Tibial nerve (tissue), 4 donors: ENCODE data around the gene KIF6. TPM values are rescaled to one million over a fixed set of nuclear protein-coding genes. Genes with fewer than 3 reads are reported as not detected.
"Not testable (repeated sequence)": the region's sequence is repeated elsewhere in the genome, so short reads cannot be mapped to it uniquely, and the experiment has no call there.

Source experiments
- DNase-seq, 2 donors: peaks; one replicate each; pipeline ENCODE4 v3.0.0-alpha.2; 2019; ENCODE audit warnings: low spot score in 2 of 2
- H3K27ac ChIP-seq, 4 donors: fragments of 200-600 bp; sonication (generic) in 3 of 4; one replicate each; pipeline ENCODE4 v1.5.1; 2017 to 2019; ENCODE audit warnings: mild to moderate bottlenecking in 1 of 4
- H3K27me3 ChIP-seq, 2 donors: fragments of 200-600 bp; sonication (generic) in 1 of 2; one replicate each; pipeline versions ENCODE4 v1.5.1 to v1.6.0; 2017 to 2019
- H3K36me3 ChIP-seq, 3 donors: fragments of 200-600 bp; sonication (generic); one replicate each; pipeline ENCODE4 v1.5.1; 2018 to 2019
- H3K4me1 ChIP-seq, 4 donors: fragments of 200-600 bp; sonication (generic) in 3 of 4; one replicate each; pipeline ENCODE4 v1.5.1; 2017 to 2019
- H3K4me3 ChIP-seq, 4 donors: fragments of 200-600 bp; sonication (generic) in 3 of 4; one replicate each; pipeline ENCODE4 v1.5.1; 2017 to 2019; ENCODE audit warnings: mild to moderate bottlenecking in 1 of 4, moderate library complexity in 1 of 4
- H3K9me3 ChIP-seq, 4 donors: fragments of 200-600 bp; sonication (generic) in 3 of 4; one replicate each; pipeline ENCODE4 v1.5.1; 2017 to 2019
- CTCF ChIP-seq, 5 experiments: fragments of 200-600 bp in 3 of 5; fragments of 450-650 bp in 2 of 5; sonication (generic) in 3 of 5; IDR thresholded peaks; one replicate each; pipeline ENCODE4 v1.5.1; 2016 to 2019; ENCODE audit warnings: antibody characterized with exemption in 5 of 5, mild to moderate bottlenecking in 3 of 5, moderate library complexity in 2 of 5
- EP300 ChIP-seq, 2 donors: sonication (generic); formaldehyde crosslinking; IDR thresholded peaks; one replicate each; pipeline ENCODE4 v1.6.1; 2017; ENCODE audit warnings: antibody characterized with exemption in 2 of 2, mild to moderate bottlenecking in 1 of 2
- POLR2A ChIP-seq, 2 donors: fragments of 450-650 bp; IDR thresholded peaks; one replicate each; pipeline ENCODE4 v1.6.1; 2017; ENCODE audit warnings: antibody characterized with exemption in 2 of 2, mild to moderate bottlenecking in 2 of 2, moderate library complexity in 2 of 2
- WGBS, 2 donors: methylation state at CpG; one replicate each; pipeline ENCODE4 v1.1.5; 2018; 5-methylcytosine and 5-hydroxymethylcytosine counted together
- total RNA-seq, 4 donors: library from RNA; depleted of rRNA; stranded (reverse); fragments of >200 nt; gene quantifications; one replicate each; pipeline ENCODE4 v1.1.0, GENCODE V29; 2016

Gene KIF6
- total RNA-seq, 4 donors from 2014 or later, result 0.22 to 0.59 TPM; not detected in 2

- Histone ChIP-seq H3K4me1 (peaks cover 0 to 25% (median 2%) of the 10 kb centered on the region in 4 donors), H3K27ac (peak overlapping the region in 1 of 4 donors; percentile 51), H3K36me3 (no peaks in the 10 kb centered on the region), H3K4me3 (no peak overlapping the region), H3K27me3 (no peaks in the 10 kb centered on the region), H3K9me3 (no peaks in the 10 kb centered on the region)
- TF ChIP-seq CTCF (IDR thresholded peaks at IDR 0.05), result no peak
- TF ChIP-seq EP300 (IDR thresholded peaks at IDR 0.05), result peak; percentile 25 to 78
- peak in 1 of 2 donors; percentile 22 for DNase-seq
Observed at GRCh38 chr6:39493777-39494176, 231.4 kb downstream of the KIF6 start.

GRCh38 chr6:39493174-39493573, 232.0 kb downstream of the KIF6 start:
- Histone ChIP-seq H3K27me3 (no peaks in the 10 kb centered on the region), H3K27ac (peak overlapping the region in 1 of 4 donors; percentile 51), H3K4me3 (no peak overlapping the region), H3K4me1 (peaks cover 0 to 25% (median 2%) of the 10 kb centered on the region in 4 donors), H3K9me3 (no peaks in the 10 kb centered on the region), H3K36me3 (no peaks in the 10 kb centered on the region)
- DNase-seq, result no peak
- TF ChIP-seq CTCF (IDR thresholded peaks at IDR 0.05), result no peak
- TF ChIP-seq EP300 (IDR thresholded peaks at IDR 0.05), result no peak
- no peak for TF ChIP-seq POLR2A (IDR thresholded peaks at IDR 0.05)

- TF ChIP-seq POLR2A (IDR thresholded peaks at IDR 0.05) (no peak), CTCF (IDR thresholded peaks at IDR 0.05) (no peak), EP300 (IDR thresholded peaks at IDR 0.05) (no peak)
- H3K4me1 ChIP-seq, result peaks cover 0 to 8% (median 2%) of the 10 kb centered on the region in 4 donors
- DNase-seq, result no peak
- 62 to 82% methylated on average over 3 of the region's 3 CpGs for WGBS, 2 donors
- no peaks in the 10 kb centered on the region for H3K27me3 ChIP-seq
- no peak overlapping the region for H3K27ac ChIP-seq
- H3K4me3 ChIP-seq, result no peak overlapping the region
- H3K9me3 ChIP-seq, result no peaks in the 10 kb centered on the region
- no peaks in the 10 kb centered on the region for H3K36me3 ChIP-seq
Observed at GRCh38 chr6:39490108-39490507, 235.1 kb downstream of the KIF6 start.

GRCh38 chr6:39488255-39488879, 236.8 kb downstream of the KIF6 start:
- DNase-seq, result no peak
- Histone ChIP-seq H3K9me3 (no peaks in the 10 kb centered on the region), H3K36me3 (no peaks in the 10 kb centered on the region), H3K4me3 (no peak overlapping the region), H3K27me3 (no peaks in the 10 kb centered on the region), H3K4me1 (peaks cover 0 to 6% (median under 1%) of the 10 kb centered on the region in 4 donors), H3K27ac (no peak overlapping the region)
- 62 to 68% methylated on average over 1 of the region's 1 CpG for WGBS, 2 donors
- TF ChIP-seq POLR2A (IDR thresholded peaks at IDR 0.05) (no peak), CTCF (IDR thresholded peaks at IDR 0.05) (no peak), EP300 (IDR thresholded peaks at IDR 0.05) (no peak)

- Histone ChIP-seq H3K4me1 (no peaks in the 10 kb centered on the region), H3K36me3 (no peaks in the 10 kb centered on the region), H3K27me3 (no peaks in the 10 kb centered on the region), H3K27ac (no peak overlapping the region), H3K4me3 (no peak overlapping the region), H3K9me3 (no peaks in the 10 kb centered on the region)
- DNase-seq, result no peak
- WGBS, 2 donors, result 92 to 94% methylated on average over 3 of the region's 3 CpGs
- TF ChIP-seq EP300 (IDR thresholded peaks at IDR 0.05), result no peak
- no peak for TF ChIP-seq CTCF (IDR thresholded peaks at IDR 0.05)
- no peak for TF ChIP-seq POLR2A (IDR thresholded peaks at IDR 0.05)
Observed at GRCh38 chr6:39484276-39484675, 240.9 kb downstream of the KIF6 start.

GRCh38 chr6:39479819-39480218, 245.4 kb downstream of the KIF6 start:
- 81 to 88% methylated on average over 1 of the region's 1 CpG for WGBS, 2 donors
- not testable (repeated sequence) for DNase-seq, H3K27me3 ChIP-seq, H3K4me1 ChIP-seq, H3K36me3 ChIP-seq, H3K4me3 ChIP-seq, H3K27ac ChIP-seq, H3K9me3 ChIP-seq
